ENCODE data around the gene DQX1.

The DQX1 gene

GRCh38 chr2:74546004-74546403, 20.0 kb upstream of the DQX1 start:
- no peak for TF ChIP-seq CTCF (conservative IDR thresholded peaks at IDR 0.05)
- no peak overlapping the region for H3K27ac ChIP-seq

DNA sequence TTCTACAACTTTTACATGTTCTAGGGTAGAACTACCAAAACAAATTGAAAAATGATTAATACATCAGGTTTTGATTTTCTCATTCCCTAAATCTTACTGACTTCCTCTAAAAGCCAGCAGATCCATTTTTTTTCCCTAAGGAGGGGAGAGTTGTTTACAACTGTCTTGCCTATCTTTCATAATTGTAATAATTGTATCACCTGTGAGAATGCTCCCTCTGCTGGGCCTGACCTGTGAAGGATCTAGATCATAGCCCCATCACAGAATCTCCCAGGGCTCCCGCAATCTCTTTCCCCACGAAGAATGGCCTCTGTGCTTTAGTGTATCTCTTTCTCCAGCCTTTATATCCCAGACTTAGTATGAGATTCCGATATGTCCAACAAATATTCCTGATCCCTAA, 18.6 kb upstream of the DQX1 start:
- TF ChIP-seq CTCF (conservative IDR thresholded peaks at IDR 0.05) = peak; percentile 61

DNA sequence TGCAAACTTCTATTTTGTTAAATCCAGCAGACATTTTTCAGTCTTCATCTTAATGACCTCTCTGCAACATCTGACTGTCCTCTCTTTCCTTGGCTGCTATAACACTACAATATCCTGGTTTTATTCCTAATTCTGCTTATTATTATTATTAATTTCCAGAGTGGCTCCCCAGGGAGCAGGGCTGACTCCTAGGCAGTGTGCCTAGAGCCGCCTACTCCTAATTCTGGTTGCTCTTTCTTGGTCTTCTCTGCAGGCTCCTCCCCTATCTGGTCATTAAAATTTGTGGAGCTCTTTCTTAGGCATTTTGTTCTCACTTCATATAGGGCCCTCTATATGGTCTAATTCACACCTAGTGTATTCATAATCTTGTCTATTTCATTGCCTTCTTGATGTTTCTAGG, 16.9 kb upstream of the DQX1 start:
- H3K27ac ChIP-seq = no peak overlapping the region
- no peak for TF ChIP-seq CTCF (conservative IDR thresholded peaks at IDR 0.05)

More for the DNA sequence above, 18.6 kb upstream of the DQX1 start:
- H3K27ac ChIP-seq = no peak overlapping the region

- TF ChIP-seq CTCF (conservative IDR thresholded peaks at IDR 0.05) = no peak
- no peak overlapping the region for H3K27ac ChIP-seq
Measured at GRCh38 chr2:74540291-74540690, 14.3 kb upstream of the DQX1 start.

- H3K27ac ChIP-seq = no peak overlapping the region
- TF ChIP-seq CTCF (conservative IDR thresholded peaks at IDR 0.05) = no peak
Measured at GRCh38 chr2:74538881-74539339, 12.9 kb upstream of the DQX1 start.

GRCh38 chr2:74537140-74537539, 11.1 kb upstream of the DQX1 start:
- no peak for TF ChIP-seq CTCF (conservative IDR thresholded peaks at IDR 0.05)
- no peak overlapping the region for H3K27ac ChIP-seq

- TF ChIP-seq CTCF (conservative IDR thresholded peaks at IDR 0.05) = no peak
- H3K27ac ChIP-seq = no peak overlapping the region
Measured at GRCh38 chr2:74536166-74536950, 10.3 kb upstream of the DQX1 start.
